AML-193 (cell line): ENCODE measurements around the gene CPTP.
"Not testable (repeated sequence)": the region's sequence is repeated elsewhere in the genome, so short reads cannot be mapped to it uniquely, and the experiment has no call there.

ENCODE experiments used
- DNase-seq, 2 experiments: peaks; one replicate each; lab custom pipeline; 2025; lab: John Stamatoyannopoulos, UW

CPTP gene

GRCh38 chr1:1365875-1366698 lies 41.5 kb downstream of the CPTP start:
- no peak for DNase-seq

- no peak for DNase-seq
These were observed 42.1 kb downstream of the CPTP start for GRCh38 chr1:1366699-1367066.

GRCh38 chr1:1367315-1367714 lies 42.7 kb downstream of the CPTP start:
- no peak for DNase-seq

- not testable (repeated sequence) for DNase-seq
These were observed 45.5 kb downstream of the CPTP start for GRCh38 chr1:1370094-1370493.

GRCh38 chr1:1370771-1371300 lies 46.2 kb downstream of the CPTP start:
- no peak for DNase-seq

DNA sequence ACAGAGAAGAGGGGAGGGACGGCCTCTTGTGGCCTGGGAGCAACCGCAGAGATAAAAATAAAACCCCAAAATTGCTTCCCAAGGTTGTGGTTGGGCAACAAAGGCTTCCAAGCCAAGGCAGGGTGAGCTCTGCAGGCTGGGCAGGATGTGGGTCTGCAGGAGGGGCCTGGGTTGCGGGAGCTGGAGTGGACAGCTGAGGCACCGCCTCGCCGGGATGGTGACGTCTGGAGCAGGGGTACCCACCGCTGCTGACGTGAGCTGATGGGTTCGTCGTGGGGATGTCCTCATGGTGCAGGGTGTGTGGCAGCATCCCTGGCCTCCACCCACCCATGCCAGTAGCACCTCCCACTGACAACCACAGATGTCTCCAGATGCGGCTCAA lies 46.8 kb downstream of the CPTP start:
- peak in 1 of 2 experiments; percentile 6 for DNase-seq

GRCh38 chr1:1371746-1372711 lies 47.4 kb downstream of the CPTP start:
- peak; percentile 42 to 48 for DNase-seq

GRCh38 chr1:1373051-1373814 lies 48.6 kb downstream of the CPTP start:
- no peak for DNase-seq

- DNase-seq, result no peak
These were observed 49.4 kb downstream of the CPTP start for GRCh38 chr1:1373815-1374588.

- no peak for DNase-seq
These were observed 50.0 kb downstream of the CPTP start for GRCh38 chr1:1374589-1374928.

GRCh38 chr1:1374929-1375662 lies 50.5 kb downstream of the CPTP start, which contains the start of gene AURKAIP1:
AURKAIP1 (minus strand) TSS chr1:1375207; CDS start chr1:1374756, 451 bp downstream.
- peak; percentile 97 to 98 for DNase-seq

GRCh38 chr1:1376551-1377226 lies 52.1 kb downstream of the CPTP start:
- DNase-seq, result no peak

- no peak for DNase-seq
These were observed 53.1 kb downstream of the CPTP start for GRCh38 chr1:1377540-1378205.
